ENCODE results near the gene USH1C.

Gene USH1C

DNA sequence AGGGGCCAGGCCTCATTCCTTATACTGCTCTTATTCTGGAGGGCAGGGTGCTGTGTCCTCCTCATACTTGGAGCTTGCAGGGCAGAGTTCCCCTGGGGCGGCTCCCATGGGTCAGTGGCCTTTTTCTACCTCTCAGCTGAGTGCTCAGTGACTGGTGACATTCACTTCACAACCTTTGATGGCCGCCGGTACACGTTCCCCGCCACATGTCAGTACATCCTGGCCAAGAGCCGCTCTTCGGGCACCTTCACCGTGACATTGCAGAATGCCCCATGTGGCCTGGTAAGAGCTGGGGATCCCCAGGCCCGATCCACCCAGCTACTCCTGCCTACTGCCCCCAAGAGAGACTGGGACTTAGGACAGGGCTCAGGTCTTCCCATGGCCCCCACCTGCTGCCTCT, 17.3 kb upstream of the USH1C start:
- DNase-seq (ENCODE audit: low read depth) = no peak
- no peak overlapping the region for H3K4me3 ChIP-seq (ENCODE audit: control insufficient read depth, low read depth, low read length)
- TF ChIP-seq, protein P1, sequence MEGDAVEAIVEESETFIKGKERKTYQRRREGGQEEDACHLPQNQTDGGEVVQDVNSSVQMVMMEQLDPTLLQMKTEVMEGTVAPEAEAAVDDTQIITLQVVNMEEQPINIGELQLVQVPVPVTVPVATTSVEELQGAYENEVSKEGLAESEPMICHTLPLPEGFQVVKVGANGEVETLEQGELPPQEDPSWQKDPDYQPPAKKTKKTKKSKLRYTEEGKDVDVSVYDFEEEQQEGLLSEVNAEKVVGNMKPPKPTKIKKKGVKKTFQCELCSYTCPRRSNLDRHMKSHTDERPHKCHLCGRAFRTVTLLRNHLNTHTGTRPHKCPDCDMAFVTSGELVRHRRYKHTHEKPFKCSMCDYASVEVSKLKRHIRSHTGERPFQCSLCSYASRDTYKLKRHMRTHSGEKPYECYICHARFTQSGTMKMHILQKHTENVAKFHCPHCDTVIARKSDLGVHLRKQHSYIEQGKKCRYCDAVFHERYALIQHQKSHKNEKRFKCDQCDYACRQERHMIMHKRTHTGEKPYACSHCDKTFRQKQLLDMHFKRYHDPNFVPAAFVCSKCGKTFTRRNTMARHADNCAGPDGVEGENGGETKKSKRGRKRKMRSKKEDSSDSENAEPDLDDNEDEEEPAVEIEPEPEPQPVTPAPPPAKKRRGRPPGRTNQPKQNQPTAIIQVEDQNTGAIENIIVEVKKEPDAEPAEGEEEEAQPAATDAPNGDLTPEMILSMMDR (IDR thresholded peaks at IDR 0.05; ENCODE audit: control insufficient read depth, insufficient read depth, low read depth, low read length, missing control alignments) = no peak

DNA sequence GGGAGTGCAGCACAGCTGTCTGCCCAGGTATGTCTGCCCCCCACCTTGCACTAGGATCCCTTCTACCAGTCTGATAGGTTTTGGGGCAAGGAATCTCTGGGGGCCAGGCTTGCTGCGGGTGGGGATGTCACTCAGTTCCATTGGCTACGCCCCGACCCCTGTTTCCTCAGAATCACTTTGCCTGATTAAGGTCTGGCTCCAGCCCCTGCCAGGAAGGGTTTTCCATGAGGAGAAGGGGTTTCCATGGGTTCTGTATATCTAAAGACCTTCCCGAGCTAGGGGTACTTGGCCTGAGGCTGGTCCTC, 16.8 kb upstream of the USH1C start:
- TF ChIP-seq, protein P1 (IDR thresholded peaks at IDR 0.05; ENCODE audit: control insufficient read depth, insufficient read depth, low read depth, low read length, missing control alignments) = no peak
- DNase-seq (ENCODE audit: low read depth) = no peak
- H3K4me3 ChIP-seq (ENCODE audit: control insufficient read depth, low read depth, low read length) = no peak overlapping the region

DNA sequence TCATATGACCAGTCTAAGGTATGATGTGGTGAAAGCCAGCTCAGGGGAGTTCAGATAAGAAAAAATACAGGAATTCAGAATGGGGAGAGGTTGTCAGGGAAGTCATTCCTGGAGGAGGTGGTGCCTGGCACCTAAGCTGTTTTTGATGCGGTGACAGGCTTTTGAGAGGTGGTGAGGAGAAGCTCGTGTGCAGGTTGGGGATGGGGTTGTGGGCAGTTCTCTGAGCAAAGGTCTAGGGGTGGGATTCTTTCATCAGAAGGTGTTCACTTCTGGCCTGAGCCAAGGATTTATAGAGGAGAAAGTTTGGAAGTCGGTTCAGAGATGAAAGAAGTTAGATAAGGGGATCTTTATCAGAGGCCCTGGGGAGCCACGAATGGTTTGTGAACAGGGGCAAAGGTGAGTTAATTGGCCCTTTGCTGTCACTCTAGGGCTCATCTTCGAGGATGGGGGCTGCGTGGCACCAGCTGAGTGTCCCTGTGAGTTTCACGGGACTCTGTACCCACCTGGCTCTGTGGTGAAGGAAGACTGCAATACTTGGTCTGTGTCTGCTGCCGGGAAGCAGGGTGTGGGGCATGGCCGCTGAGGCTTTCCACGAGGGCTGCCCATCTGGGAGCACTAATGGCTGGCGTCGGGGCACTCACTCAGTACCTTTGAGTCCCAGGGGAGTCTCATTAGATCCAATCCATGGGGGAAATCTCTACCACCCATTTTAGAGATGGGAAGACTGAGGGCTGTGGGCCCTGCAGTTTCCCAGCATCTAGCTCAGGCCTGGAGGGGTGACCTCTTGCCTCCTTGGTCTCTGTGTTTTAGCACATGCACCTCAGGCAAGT, 16.3 kb upstream of the USH1C start:
- no peak for DNase-seq (ENCODE audit: low read depth)
- TF ChIP-seq, protein P1 (IDR thresholded peaks at IDR 0.05; ENCODE audit: control insufficient read depth, insufficient read depth, low read depth, low read length, missing control alignments) = no peak
- H3K4me3 ChIP-seq (ENCODE audit: control insufficient read depth, low read depth, low read length) = no peak overlapping the region

DNA sequence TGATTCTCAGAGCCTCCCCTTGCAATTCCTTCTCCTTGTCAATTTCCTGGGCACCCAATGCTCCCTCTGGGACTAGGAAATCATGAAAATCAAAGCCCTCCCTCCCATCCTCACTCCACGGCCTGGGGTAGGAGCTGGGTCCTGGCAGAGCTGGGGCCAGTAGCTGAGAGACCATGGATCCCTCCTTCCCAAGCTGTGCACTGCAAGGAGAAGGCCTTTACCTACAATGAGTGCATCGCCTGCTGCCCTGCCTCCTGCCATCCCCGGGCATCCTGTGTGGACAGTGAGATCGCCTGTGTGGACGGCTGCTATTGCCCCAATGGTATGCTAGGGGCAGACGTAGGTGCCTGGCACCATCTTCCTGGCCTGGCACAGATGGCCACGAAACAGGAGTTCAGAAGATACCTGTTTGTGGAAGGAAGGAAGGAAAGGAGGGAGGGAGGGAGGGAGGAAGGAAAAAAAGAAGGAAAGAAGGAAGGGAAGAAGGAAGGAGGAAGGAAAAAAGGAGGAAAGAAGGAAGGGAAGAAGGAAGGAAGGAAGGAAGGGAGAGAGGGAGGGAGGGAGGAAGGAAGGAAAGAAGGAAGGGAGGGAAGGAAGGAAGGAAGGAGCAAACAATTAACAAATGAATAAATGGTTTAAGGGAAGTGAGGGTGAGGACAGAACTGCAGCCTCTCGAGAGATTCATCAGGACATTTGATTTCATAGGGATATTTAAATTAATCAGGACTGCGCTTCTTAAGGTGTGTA, 15.3 kb upstream of the USH1C start:
- no peak for DNase-seq (ENCODE audit: low read depth)
- TF ChIP-seq, protein P1 (IDR thresholded peaks at IDR 0.05; ENCODE audit: control insufficient read depth, insufficient read depth, low read depth, low read length, missing control alignments) = no peak
- H3K4me3 ChIP-seq (ENCODE audit: control insufficient read depth, low read depth, low read length) = no peak overlapping the region

DNA sequence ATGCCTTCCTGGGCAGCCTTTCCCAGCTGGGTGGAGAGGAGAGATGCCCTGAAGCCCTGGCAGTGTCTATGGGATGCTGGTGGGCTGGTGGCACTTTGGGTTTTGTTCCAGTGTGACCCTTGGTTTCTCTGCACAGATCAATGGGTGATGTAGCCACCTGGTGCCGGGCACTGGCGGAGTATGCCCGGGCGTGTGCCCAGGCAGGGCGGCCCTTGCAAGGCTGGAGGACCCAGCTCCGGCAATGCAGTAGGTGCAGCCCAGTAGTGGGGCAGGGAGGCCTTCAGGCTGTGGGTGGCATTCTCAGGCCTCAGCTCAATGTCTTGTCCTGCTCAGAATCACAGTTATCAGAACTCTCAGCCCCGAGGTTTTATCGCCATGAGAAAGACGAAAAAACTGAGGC, 14.7 kb upstream of the USH1C start:
- no peak overlapping the region for H3K4me3 ChIP-seq (ENCODE audit: control insufficient read depth, low read depth, low read length)
- no peak for DNase-seq (ENCODE audit: low read depth)
- TF ChIP-seq, protein P1 (IDR thresholded peaks at IDR 0.05; ENCODE audit: control insufficient read depth, insufficient read depth, low read depth, low read length, missing control alignments) = no peak

DNA sequence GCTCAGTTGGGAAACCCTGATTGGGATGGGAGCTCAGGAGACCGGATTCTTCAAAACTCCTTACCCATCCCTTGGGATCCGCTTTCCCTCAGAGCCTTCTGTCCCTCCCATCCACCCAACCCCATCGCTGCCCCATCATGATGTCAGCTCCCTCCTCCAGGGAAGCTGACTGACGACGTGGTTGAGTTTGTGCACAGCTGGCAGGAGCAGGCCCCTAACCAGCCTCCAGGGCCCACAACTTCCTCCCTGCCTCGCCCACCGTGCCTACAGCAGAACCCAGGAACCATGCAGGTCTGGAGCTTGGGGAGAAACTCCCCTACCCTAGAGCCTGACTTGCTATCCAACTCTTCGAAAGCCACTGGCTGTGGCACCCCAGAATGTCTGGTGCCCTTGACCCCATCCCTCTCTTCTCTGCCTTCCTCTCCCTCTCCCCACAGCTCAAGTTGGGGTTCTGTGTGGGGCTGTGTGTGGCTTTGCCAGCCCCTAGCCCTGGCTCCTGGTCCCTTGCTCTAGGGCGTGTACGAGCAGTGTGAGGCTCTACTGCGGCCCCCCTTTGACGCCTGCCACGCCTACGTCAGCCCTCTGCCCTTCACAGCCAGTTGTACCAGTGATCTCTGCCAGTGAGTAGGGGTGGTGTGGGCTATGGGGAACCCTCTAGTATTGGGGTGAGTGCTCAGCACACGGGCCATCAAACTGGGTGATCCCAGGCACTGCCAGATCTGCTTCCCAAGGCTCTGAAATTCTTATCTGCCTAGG, 14.0 kb upstream of the USH1C start:
- H3K4me3 ChIP-seq (ENCODE audit: control insufficient read depth, low read depth, low read length) = no peak overlapping the region
- TF ChIP-seq, protein P1 (IDR thresholded peaks at IDR 0.05; ENCODE audit: control insufficient read depth, insufficient read depth, low read depth, low read length, missing control alignments) = no peak
- no peak for DNase-seq (ENCODE audit: low read depth)
